ENCODE results near the gene SKIDA1. TPM values are rescaled to one million over a fixed set of nuclear protein-coding genes. Genes with fewer than 3 reads are reported as not detected.

Gene SKIDA1
- polyA plus RNA-seq, 3 donors = 11.2 to 13.0 (median 11.9) TPM

DNA sequence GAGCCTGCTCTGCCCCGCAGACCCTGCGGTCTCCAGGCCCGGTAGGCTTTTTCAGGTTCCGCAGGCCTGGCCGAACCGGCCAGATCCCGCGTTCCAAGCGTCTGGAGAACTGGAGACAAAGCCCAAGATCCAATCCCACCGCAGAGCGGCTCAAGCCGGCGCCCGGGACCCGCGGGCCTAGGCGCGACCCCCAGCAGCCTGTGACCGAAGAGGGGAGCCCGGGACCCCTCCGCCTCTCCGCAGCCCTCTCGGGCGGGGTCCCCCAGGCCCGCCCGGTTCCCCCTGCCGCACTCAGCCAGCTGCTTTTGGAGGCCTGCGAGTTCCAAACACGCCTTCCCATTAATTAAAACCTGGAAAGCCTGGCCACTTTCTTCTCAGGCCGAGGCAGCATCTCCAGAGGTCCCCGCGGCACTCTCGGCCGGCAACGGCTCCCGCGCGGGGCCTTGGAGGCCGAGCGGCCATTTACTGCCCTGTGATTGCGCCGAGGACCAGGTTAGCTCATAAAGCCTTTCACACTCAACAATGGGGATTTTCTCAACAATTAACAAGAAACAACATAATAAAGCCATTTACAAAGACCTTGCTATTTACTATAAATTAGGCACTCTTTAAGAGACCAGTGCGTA lies 16.7 kb downstream of the SKIDA1 start:
- no peak for DNase-seq (ENCODE audit: extremely low read depth in 1 of 11, low read depth in 9 of 11, low spot score in 4 of 11)

DNA sequence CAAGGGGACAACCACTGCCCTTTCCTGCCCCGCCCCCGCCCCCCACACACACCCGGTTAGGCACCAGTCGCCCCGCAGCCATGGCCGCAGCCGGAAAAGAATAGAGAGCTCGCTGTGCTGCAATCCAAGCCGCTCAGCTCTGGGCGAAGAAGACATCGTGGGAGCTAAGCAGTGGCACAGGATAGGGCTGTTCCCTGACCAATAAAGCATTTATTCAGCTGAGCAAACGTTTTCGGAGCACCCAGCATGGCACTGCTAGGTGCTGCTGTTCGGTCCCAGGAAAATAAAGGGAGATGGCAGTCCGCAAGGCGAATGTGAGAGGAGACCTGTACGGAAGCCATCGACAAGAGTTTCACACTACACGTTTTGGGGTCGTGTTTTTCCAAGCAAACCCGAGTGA lies 18.3 kb downstream of the SKIDA1 start:
- no peak for DNase-seq (ENCODE audit: extremely low read depth in 1 of 11, low read depth in 9 of 11, low spot score in 4 of 11)

GRCh38 chr10:21506351-21506750 lies 19.1 kb downstream of the SKIDA1 start:
- no peak for DNase-seq (ENCODE audit: extremely low read depth in 1 of 11, low read depth in 9 of 11, low spot score in 4 of 11)

DNA sequence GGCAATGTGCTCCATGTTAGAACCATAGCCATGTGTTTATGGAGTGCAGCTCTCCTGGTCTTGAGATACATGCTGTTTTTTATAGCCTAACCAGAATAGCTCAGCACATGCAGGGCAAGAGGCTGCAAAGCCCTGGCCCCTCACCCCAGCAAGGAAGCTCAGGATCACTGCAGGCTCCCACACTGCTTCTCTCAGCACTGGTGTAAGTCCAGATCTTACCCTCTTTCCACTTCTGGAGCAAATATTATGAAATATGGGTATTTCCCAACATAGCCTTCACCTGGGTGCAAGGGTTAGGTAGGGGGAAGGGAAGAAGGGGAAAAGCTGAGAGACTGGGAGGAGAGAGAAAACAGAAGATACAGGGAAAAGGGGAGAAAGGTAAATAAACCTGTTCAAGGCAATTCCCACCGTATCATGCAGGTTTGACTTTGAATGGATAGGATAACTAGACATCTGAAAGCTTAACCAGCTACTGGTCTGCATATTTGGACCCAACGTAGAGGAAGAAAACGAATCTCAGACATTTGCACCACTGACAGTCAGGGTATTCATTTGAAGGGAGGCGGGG lies 19.7 kb downstream of the SKIDA1 start:
- no peak for DNase-seq (ENCODE audit: extremely low read depth in 1 of 11, low read depth in 9 of 11, low spot score in 4 of 11)

DNA sequence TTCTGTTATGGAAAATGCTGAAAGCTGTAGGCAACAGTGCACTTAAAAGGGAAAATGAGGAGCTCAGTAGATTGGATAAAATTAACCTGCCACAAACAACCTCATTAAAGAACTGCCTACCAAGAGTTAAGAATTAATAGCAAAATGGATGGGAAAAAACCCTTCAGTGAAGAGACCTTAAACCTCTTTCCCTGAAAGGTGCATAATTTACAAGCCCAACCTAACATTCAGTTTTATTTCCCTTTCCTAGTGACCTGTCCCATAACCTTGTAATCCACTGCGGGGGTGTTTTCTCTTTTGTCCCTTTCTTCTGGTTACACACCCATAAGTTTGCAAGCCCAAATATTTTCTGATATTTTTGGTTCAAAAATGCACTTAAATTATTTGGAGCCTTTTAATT lies 21.9 kb downstream of the SKIDA1 start:
- DNase-seq (ENCODE audit: extremely low read depth in 1 of 11, low read depth in 9 of 11, low spot score in 4 of 11) = no peak

GRCh38 chr10:21502348-21502740 lies 23.1 kb downstream of the SKIDA1 start:
- no peak for DNase-seq (ENCODE audit: extremely low read depth in 1 of 11, low read depth in 9 of 11, low spot score in 4 of 11)

GRCh38 chr10:21501731-21502347 lies 23.6 kb downstream of the SKIDA1 start:
- DNase-seq (ENCODE audit: extremely low read depth in 1 of 11, low read depth in 9 of 11, low spot score in 4 of 11) = no peak

DNA sequence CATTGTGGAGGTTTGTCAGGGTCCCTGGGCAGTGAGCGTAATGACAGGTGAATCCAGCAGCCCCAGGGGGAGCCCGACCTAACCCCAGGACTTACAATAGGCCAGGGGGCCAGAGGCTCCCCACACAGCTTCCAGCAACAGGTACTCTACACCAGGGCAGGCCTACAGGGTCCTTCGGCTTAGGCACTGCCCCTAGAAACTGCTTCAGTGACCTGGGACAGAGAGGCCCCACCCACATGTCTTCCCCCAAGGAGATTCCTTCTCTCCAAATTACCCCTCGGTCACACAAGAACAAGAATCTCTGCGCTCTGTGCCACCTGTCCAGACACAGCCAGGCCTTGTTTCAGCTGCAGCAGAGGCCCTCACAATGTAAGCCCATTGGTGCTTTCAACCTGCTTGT lies 24.4 kb downstream of the SKIDA1 start:
- DNase-seq (ENCODE audit: extremely low read depth in 1 of 11, low read depth in 9 of 11, low spot score in 4 of 11) = no peak

DNA sequence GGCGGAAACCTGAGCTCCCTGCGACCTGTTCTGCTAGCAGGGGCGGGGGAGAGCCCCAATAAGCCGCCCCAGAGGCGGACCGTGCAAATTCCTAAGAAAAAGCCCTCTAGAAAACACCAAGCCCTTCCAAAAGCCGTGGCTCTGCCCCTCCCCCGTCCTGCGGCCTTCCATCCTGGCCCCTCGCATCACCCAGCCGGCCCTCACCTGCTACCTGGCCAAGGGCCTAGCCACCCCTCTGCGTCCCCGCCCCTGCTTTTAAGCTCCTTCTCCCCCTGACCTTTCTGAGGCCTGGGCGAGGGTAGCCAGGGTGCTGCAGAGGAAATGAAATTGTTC lies 24.9 kb downstream of the SKIDA1 start:
- no peak for DNase-seq (ENCODE audit: extremely low read depth in 1 of 11, low read depth in 9 of 11, low spot score in 4 of 11)

GRCh38 chr10:21499701-21500577 lies 25.5 kb downstream of the SKIDA1 start:
- DNase-seq (ENCODE audit: extremely low read depth in 1 of 11, low read depth in 9 of 11, low spot score in 4 of 11) = peak in 2 of 11 donors; percentile 44 to 47

- peak in 2 of 11 donors; percentile 36 to 44 for DNase-seq (ENCODE audit: extremely low read depth in 1 of 11, low read depth in 9 of 11, low spot score in 4 of 11)
Measured at GRCh38 chr10:21498986-21499385, 26.5 kb downstream of the SKIDA1 start.

DNA sequence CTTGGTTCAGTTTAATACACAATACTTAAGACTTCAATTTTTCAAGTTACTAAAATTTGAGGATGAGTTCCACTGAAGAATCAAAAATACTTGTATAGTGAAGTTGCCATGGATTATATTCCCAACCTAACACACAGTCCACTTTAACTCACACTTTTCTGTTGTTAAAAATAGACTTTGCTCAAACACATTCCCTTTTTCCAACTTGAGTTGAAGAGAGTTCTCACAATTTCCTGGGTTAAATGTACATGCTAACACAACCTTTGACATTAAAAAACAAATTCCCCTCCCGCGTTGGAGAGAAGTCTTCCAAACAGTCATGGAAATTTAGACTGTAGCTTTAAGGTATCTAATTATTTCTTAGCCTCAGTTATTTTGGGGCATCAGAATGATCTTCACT lies 27.1 kb downstream of the SKIDA1 start:
- no peak for DNase-seq (ENCODE audit: extremely low read depth in 1 of 11, low read depth in 9 of 11, low spot score in 4 of 11)

DNA sequence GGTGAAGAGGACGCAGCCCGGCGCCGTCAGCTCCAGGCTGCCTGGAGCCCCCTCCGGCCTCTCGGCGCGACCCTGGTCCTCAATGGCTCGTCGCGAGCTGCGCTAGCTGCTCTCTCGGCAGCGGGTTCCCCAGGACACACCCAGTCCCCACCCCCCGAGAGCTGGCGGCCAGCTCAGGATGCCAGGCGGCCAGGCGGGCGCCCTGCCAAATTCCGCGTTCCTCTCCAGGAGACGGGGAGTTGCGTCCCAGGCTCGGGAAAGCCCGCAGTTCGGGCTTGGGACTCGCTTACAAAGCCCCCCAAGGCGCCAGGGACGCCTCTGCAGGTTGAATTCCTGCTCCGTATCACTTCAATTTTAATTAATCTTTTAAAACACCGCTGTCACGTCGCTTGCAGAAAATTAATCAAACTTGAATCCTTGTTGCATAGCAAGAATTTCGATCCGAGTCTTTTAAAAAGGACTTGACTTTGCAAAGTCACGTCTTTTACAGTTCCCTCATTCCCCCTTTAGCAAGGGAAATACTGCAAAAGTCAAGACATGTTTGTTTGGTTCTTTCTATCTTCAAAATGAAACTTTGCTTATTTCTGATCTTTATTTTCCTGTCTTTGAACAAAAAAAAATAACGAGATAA lies 28.2 kb downstream of the SKIDA1 start:
- DNase-seq (ENCODE audit: extremely low read depth in 1 of 11, low read depth in 9 of 11, low spot score in 4 of 11) = peak in 9 of 11 donors; percentile 67 to 92 (median 88)

- DNase-seq (ENCODE audit: extremely low read depth in 1 of 11, low read depth in 9 of 11, low spot score in 4 of 11) = peak in 2 of 11 donors; percentile 65 to 70
Measured at GRCh38 chr10:21496343-21497176, 28.9 kb downstream of the SKIDA1 start.

- DNase-seq (ENCODE audit: extremely low read depth in 1 of 11, low read depth in 9 of 11, low spot score in 4 of 11) = peak; percentile 88 to 94 (median 92)
Measured at GRCh38 chr10:21495752-21496342, 29.6 kb downstream of the SKIDA1 start.

DNA sequence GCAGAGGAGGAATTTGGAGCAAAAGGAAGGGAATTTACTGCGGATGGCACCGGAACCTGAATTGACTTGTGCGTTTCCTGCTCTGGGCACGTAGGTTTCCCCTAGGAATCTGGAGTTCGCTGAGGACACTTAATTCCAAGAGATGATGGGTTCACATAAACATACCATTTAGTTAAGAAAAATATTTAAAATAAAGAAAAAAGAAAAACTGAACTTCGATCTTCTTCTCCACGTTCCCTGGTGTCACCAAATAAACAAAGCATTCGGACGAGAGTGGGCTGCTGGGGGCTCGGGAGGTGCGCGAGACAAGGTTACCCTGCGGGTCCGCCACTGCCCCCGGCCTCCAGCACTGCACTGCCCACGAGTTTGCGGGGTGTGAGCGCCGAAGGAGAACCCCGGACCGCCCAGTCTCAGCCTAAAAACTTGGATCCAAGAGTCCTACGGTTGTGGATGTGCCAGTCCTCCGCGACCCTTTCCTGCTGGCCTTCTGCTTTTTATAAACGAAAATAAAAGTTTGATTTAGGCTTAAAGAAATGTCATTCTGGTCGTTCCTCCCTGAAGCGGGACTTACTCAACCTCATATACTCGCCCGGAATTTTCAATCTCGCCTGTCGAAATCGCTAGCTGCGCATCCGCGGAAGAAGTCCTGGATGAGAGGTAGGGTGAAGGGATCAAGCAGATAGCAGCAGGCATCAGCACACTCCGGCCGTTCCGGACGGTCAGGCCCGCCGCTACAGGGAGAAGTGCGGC lies 30.3 kb downstream of the SKIDA1 start:
- peak in 1 of 11 donors; percentile 77 for DNase-seq (ENCODE audit: extremely low read depth in 1 of 11, low read depth in 9 of 11, low spot score in 4 of 11)

GRCh38 chr10:21494191-21495001 lies 31.1 kb downstream of the SKIDA1 start:
- peak in 1 of 11 donors; percentile 44 for DNase-seq (ENCODE audit: extremely low read depth in 1 of 11, low read depth in 9 of 11, low spot score in 4 of 11)
